NCI-H2227 treated with DMSO at 0.1 percent for 48 hours (cell line): ENCODE results near the gene OBSCN.

ENCODE experiments used
- DNase-seq: peaks from one replicate; lab custom pipeline; 2025; lab: John Stamatoyannopoulos, UW

Gene OBSCN

DNA sequence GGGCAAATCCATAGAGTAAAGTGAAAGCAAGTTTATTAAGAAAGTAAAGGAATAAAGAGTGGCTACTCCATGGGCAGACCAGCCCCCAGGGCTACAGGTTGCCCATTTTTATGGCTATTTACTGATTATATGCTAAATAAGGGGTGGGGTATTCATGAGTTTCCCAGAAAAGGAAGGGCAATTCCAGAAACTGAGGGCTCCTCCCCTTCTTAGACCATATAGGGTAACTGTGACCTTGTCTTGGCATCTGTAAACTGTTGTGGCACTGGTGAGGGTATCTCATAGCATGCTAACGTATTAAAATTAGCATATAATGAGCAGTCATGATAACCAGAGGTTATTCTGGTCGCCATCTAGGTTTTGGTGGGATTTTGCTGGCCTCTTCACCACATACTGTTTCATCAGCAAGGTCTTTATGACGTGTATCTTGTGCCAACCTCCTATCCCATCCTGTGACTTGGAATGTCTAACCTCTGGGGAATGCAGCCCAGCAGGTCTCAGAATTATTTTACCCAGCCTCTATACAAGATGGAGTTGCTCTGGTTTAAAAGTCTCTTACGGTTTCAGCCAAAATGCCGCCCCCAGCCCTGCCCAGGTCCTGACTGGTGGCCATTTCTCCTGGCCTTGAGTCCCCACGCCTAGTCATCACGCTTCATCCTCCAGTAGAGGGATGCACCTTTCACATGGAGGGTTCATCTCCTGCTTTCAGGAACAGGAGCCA is 209.8 kb downstream of the OBSCN start:
- no peak for DNase-seq

DNA sequence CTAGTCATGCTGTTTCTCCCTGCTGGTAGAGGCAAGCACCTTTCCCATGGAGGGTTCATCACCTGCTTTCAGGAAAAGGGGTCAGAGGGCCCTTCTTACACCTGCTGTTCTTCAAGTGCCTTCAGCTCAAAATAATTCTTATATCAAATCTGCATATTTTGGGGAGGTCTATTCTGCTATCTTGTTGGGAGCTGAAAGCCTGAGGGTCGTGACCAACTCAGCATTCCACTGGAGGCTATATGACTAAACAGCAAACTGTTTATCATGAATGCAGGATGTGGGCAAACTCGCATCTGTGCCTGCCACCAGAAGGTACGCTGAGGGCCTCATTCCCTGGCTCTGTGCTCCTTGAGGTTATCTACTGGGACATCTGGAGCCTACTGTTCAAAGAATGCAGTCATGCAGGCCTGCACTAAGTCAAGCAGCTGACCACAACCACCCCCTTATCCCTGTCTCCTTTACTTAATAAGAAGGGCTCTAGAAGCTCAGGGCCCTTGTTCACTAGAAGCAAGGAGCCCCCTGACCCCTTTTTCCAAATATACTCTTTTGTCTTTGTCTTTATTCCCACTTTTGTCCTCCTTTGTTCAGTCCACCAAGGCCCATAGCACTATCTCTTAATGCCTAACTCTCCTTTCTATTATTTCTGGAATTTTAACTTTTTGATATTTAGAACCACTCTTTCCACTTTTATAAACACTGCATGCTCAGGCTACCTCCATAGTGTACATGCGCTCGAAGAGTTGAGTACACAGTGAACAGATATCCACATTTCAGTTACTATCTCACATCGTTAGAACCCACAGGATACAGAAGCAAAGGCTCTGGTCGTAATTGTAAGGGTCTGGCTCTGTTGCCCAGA is 213.4 kb downstream of the OBSCN start:
- no peak for DNase-seq

DNA sequence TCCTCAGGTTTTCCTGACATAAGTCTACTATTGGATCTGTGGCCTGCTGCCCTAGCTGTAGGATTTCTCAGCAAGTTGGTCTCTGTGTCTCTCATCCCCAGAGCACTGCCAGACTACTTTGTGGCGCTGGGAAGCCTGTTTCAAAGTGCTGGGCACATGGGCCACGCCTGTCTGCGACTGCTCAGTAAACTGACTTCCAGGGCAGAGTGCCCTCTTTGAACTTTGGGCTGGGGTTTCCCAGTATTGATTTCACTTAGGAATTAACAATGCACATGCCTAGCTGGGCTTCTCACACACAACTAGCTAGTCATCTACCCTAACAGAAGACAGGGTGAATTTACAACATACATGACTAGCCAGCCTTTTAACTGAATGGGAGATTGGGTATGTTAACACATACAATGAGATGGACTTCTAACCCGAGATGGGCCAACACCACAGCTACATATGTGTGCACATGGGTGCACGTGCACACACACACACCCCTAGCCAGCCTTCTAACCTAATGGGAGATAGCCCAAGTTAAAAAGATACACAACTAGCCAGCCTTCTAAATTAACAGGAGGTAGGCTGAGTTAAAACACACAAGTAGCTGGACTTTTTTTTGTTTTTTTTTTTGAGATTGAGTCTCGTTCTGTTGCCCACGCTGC is 215.7 kb downstream of the OBSCN start:
- DNase-seq = no peak

DNA sequence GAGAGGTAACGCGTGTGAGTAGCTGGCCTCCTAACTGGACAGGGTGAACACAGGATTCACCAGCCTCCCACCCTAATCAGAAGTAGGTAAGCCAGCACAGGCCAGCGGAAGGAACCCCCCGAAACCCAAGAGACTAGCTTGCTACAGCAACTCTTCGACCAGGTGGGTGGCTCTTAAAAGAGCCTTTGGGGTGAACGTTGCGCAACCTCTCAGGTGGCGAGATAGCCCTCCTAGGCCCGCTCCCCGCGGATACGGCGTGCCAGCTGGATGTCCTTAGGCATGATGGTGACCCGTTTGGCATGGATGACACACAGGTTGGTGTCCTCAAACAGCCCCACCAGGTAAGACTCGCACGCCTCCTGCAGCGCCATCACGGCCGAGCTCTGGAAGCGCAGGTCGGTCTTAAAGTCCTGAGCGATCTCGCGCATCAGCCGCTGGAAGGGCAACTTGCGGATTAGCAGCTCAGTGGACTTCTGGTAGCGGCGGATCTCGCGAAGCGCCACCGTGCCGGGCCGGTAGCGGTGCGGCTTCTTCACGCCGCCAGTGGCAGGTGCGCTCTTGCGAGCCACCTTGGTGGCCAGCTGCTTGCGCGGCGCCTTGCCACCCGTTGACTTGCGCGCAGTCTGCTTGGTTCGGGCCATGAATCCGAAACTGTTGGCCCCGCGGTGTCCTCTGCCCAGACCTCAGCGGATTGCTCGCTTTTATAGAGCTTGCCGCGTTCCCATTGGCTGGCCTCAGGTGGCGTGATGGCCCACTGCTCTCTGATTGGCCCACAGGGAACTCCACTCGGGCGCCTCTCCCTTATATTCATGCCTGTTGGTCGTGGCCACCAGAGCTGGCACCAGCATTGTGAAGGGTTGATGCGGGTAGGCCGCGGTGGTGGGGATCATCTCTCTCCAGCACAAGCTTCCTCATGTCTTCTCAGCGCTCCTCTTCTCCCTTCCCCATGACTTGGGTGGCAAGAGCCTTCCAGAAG is 217.1 kb downstream of the OBSCN start:
- no peak for DNase-seq

DNA sequence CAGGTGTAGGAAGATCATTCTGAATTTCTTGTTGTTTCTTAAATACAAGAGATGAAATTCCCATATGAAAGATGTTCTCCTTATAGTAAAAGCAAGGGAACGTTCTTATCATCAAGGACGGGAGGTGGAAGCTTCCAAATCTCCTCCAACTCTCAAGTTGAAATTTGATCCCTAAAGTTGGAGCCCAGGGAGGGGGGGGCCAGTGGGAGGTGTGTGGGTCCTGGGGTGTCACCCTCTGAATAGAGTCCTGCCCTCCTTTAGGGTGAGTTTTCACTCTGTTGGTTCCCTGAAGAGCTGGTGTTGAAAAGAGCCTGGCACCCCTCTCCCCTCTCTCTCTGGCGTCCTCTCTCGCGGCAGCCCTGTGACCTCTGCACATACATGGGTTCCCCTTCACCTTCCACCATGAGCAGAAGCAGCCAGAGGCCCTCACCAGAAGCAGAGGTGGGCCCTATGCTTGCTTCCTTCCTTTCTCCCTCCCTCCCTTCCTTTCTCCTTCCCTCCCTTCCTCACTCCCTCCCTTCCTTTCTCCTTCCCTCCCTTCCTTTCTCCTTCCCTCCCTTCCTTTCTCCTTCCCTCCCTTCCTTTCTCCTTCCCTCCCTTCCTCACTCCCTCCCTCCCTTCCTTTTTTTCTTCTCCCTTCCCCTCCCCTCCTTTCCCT is 218.8 kb downstream of the OBSCN start:
- DNase-seq = no peak

DNA sequence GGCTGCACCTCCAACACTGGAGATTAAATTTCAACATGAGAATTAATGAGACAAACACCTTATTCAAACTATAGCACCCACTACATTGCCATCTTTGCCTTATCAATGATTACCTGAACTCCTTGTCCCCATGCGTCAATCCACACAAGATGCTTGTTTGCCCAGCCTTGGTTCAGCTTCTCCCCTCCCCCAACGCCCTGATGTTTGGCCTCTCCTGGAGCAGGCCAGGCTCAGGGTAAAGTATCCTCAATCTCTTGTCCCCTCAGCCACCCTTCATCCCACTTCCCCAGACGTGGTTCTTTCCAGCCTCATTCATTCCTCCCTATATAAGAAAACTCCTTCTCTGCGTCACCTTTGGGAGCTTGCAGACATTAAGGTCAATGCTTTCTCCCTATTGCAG is 220.6 kb downstream of the OBSCN start:
- DNase-seq = no peak
